Calu3 (cell line): Measurements from ENCODE around the gene ING1. TPM values are rescaled to one million over a fixed set of nuclear protein-coding genes. Genes with fewer than 3 reads are reported as not detected.
A peak's percentile ranks its signal among the peaks of the same experiment; 100 is the strongest.

Source experiments
- BruUV-seq: library from RNA; stranded (reverse); fragments of 400-500 nt; replicated peaks from 2 replicates; lab custom pipeline; 2021; lab: Mats Ljungman, UMichigan
- CTCF ChIA-PET: fragments of 300-600 bp; sonication (Branson Sonifier 250); formaldehyde crosslinking; loops from one replicate; lab custom pipeline; 2022; ENCODE audit warnings: antibody characterized with exemption; lab: Charles Lee
- DNase-seq: peaks from one replicate; pipeline ENCODE4 v3.0.0; 2022
- H3K27ac Mint-ChIP-seq: one replicate; pipeline ENCODE4 v1.8.0; 2022; ENCODE audit warnings: mixed read lengths; ENCODE audit not compliant: unreplicated experiment
- H3K27me3 Mint-ChIP-seq: one replicate; pipeline ENCODE4 v1.8.0; 2022; ENCODE audit warnings: mixed read lengths; ENCODE audit not compliant: unreplicated experiment
- H3K36me3 Mint-ChIP-seq: one replicate; pipeline ENCODE4 v1.8.0; 2022; ENCODE audit warnings: mild to moderate bottlenecking, moderate library complexity, mixed read lengths; ENCODE audit not compliant: insufficient read depth, unreplicated experiment
- H3K4me1 Mint-ChIP-seq: one replicate; pipeline ENCODE4 v1.8.0; 2022; ENCODE audit warnings: mild to moderate bottlenecking, low read depth, mixed read lengths; ENCODE audit not compliant: unreplicated experiment
- H3K4me3 Mint-ChIP-seq: one replicate; pipeline ENCODE4 v1.8.0; 2022; ENCODE audit warnings: mild to moderate bottlenecking, low read depth, moderate library complexity, mixed read lengths; ENCODE audit not compliant: unreplicated experiment
- H3K9me3 Mint-ChIP-seq: one replicate; pipeline ENCODE4 v1.8.0; 2022; ENCODE audit warnings: low read depth, mixed read lengths; ENCODE audit not compliant: unreplicated experiment
- intact Hi-C: fragments of 100-400 bp; cut with micrococcal nuclease; formaldehyde crosslinking; loops from one replicate; pipeline ENCODE4 v1.10.0; 2022; ENCODE audit not compliant: unreplicated experiment
- total RNA-seq: library from RNA; stranded (reverse); gene quantifications from 2 replicates; pipeline ENCODE4 v1.2.3, GENCODE V29; 2022
- TF ChIP-seq, protein P1 (sequence below): fragments of 200-600 bp; IDR thresholded peaks from one replicate; pipeline ENCODE4 v1.8.0; 2022; ENCODE audit warnings: antibody characterized with exemption; ENCODE audit not compliant: unreplicated experiment

ING1 gene
- total RNA-seq, 1 experiment from 2014 or later = 8.4 TPM

DNA sequence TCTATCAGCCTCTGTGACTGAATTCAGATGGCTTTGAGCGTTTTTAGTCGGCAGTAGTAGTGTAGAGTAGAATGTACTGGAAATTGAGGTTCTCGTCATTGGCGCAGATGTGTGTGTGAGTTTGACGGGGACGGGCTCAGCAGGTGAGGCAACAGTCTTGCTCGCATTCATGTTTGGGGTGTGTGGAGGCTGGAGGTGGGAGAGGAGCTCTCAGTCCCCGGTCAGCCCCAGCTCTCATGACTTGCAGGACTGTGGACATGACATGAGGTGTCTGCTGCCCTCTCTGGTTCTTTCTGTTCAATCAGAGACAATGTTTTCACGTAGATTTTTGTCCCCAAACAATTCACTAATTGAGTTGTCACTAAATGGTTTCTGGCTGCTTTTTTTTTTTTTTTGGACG lies 57.2 kb downstream of the ING1 start:
- CTCF ChIA-PET = interaction anchor here (0.6 kb wide), 1 partner anchor 85 kb away, joined by 3 read pairs; no protein-coding TSS in a partner anchor
- Mint-ChIP-seq H3K4me3 (no peak overlapping the region), H3K36me3 (no peaks in the 10 kb centered on the region), H3K27ac (no peak overlapping the region), H3K9me3 (no peaks in the 10 kb centered on the region), H3K4me1 (no peaks in the 10 kb centered on the region), H3K27me3 (peaks cover 17% of the 10 kb centered on the region)
- TF ChIP-seq, protein P1, sequence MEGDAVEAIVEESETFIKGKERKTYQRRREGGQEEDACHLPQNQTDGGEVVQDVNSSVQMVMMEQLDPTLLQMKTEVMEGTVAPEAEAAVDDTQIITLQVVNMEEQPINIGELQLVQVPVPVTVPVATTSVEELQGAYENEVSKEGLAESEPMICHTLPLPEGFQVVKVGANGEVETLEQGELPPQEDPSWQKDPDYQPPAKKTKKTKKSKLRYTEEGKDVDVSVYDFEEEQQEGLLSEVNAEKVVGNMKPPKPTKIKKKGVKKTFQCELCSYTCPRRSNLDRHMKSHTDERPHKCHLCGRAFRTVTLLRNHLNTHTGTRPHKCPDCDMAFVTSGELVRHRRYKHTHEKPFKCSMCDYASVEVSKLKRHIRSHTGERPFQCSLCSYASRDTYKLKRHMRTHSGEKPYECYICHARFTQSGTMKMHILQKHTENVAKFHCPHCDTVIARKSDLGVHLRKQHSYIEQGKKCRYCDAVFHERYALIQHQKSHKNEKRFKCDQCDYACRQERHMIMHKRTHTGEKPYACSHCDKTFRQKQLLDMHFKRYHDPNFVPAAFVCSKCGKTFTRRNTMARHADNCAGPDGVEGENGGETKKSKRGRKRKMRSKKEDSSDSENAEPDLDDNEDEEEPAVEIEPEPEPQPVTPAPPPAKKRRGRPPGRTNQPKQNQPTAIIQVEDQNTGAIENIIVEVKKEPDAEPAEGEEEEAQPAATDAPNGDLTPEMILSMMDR = no peak
- no peak for DNase-seq
- intact Hi-C loops = no loop called here
- no TSS peak for BruUV-seq

DNA sequence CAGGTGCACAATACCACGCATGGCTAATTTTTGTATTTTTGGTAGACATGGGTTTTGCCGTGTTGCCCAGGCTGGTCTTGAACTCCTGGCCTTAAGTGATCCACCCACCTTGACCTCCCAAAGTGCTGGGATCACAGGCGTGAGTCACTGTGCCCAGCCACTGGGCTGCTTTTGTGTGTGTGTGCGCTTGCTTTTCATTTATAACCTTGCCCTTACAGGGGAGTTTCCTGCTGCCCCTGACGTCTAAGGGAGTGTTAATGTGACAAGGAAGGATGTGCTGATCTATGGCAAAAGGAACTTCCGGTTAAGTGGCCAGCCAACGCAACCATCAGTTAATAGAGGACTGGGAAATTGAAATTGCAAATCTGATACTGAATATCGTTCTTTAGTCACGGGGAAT lies 57.7 kb downstream of the ING1 start:
- H3K4me3 Mint-ChIP-seq = no peak overlapping the region
- TF ChIP-seq, protein P1 = no peak

DNA sequence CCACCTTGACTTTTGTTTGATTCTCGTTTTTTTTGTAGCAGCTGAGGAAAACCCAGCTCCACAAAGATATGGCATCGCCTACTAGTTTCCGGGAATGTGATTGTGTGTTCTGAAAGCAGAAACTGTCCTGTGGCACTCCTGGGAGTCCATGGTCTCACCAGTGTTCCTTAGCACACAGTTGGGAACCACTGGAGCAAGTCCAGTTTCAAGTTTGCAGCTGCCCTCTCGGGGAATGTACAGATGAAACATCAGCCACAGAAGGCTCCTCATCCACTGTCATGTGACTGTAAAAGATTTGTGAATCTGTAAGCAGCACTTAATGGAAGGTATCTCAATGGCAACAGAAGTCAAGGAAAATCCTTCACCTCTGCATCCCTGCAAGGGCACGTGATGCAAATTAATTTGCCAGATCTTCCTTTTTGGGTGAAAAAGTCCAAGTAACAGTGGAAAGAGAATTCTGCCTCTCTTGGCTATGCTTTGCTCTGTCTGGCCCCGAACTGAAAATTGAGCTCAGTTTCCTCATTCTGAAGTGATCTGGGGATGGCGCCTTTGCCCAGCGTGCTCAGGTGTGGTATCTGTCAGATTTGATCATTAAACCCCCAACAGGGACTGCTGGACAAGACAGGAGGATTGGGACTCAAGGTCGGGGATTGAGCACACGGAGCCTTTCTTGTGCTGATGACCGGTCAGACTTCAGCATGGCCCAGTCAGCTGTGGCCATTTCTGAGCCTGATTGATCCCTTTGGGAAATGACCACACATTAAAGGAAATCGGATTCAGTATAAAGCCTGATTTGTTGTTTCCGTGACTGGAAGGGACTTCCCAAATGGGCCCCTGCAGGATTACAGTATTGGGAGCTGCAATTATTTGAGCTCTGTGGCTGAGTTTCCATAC lies 58.8 kb downstream of the ING1 start:
- intact Hi-C loops = no loop called here
- Mint-ChIP-seq H3K4me3 (no peak overlapping the region), H3K27ac (no peak overlapping the region), H3K36me3 (no peaks in the 10 kb centered on the region), H3K9me3 (no peaks in the 10 kb centered on the region), H3K27me3 (peaks cover 7% of the 10 kb centered on the region), H3K4me1 (no peaks in the 10 kb centered on the region)
- TF ChIP-seq, protein P1 = no peak
- BruUV-seq = no TSS peak
- CTCF ChIA-PET = no interaction called here
- DNase-seq = no peak

More for the DNA sequence above, 57.7 kb downstream of the ING1 start:
- peaks cover 12% of the 10 kb centered on the region for H3K27me3 Mint-ChIP-seq
- no peak overlapping the region for H3K27ac Mint-ChIP-seq
- intact Hi-C loops = no loop called here
- no peaks in the 10 kb centered on the region for H3K36me3 Mint-ChIP-seq
- CTCF ChIA-PET = no interaction called here
- no peaks in the 10 kb centered on the region for H3K4me1 Mint-ChIP-seq
- H3K9me3 Mint-ChIP-seq = no peaks in the 10 kb centered on the region
- BruUV-seq = no TSS peak
- DNase-seq = peak; percentile 0

Other genes starting within 250 kb of the ING1 start
- 9.7 and 11.9 TPM in 2 replicates for gene RAB20, start 152.0 kb upstream of the ING1 start, total RNA-seq
- 11.5 and 14.0 TPM in 2 replicates for gene NAXD, start 98.2 kb upstream of the ING1 start, total RNA-seq
- 19.4 and 24.8 TPM in 2 replicates for gene CARS2, start 7.6 kb upstream of the ING1 start, total RNA-seq
- 109 and 120 TPM in 2 replicates for gene ANKRD10, start 201.4 kb downstream of the ING1 start, total RNA-seq